ENCODE results near the gene PCNX2. TPM values are rescaled to one million over a fixed set of nuclear protein-coding genes. Genes with fewer than 3 reads are reported as not detected.

The PCNX2 gene
- total RNA-seq, 3 donors from 2014 or later: 6.0 to 11.3 (median 8.5) TPM

- intact Hi-C loops (cut with DNase I, micrococcal nuclease): loop anchor here in 1 of 2 donors (10.0 kb wide), 1 partner anchor 613 kb away; the partner anchor contains the start of gene SIPA1L2
- Histone ChIP-seq H3K36me3 (ENCODE audit: low read depth) (no peaks in the 10 kb centered on the region), H3K4me3 (no peak overlapping the region), H3K4me1 (ENCODE audit: low read depth) (peaks cover 12% of the 10 kb centered on the region), H3K9me3 (no peaks in the 10 kb centered on the region)
- ATAC-seq (no peak), DNase-seq (no peak)
- no peak for TF ChIP-seq CTCF (IDR thresholded peaks at IDR 0.05)
Measured at GRCh38 chr1:233248014-233248413, 47.5 kb downstream of the PCNX2 start.

GRCh38 chr1:233246965-233247364, 48.6 kb downstream of the PCNX2 start:
- no peak for TF ChIP-seq CTCF (IDR thresholded peaks at IDR 0.05)
- DNase-seq (no peak), ATAC-seq (no peak)
- Histone ChIP-seq H3K4me1 (ENCODE audit: low read depth) (peaks cover 19% of the 10 kb centered on the region), H3K36me3 (ENCODE audit: low read depth) (no peaks in the 10 kb centered on the region), H3K9me3 (no peaks in the 10 kb centered on the region), H3K4me3 (no peak overlapping the region)
- intact Hi-C loops (cut with DNase I, micrococcal nuclease): loop anchor here in 1 of 2 donors (10.0 kb wide), 1 partner anchor 612 kb away; the partner anchor contains the start of gene SIPA1L2

GRCh38 chr1:233245191-233245765, 50.2 kb downstream of the PCNX2 start:
- intact Hi-C loops (cut with DNase I, micrococcal nuclease): loop anchor here in 1 of 2 donors (10.0 kb wide), 1 partner anchor 610 kb away; the partner anchor contains the start of gene SIPA1L2
- ATAC-seq (no peak), DNase-seq (no peak)
- Histone ChIP-seq H3K9me3 (no peaks in the 10 kb centered on the region), H3K4me1 (ENCODE audit: low read depth) (peaks cover 26% of the 10 kb centered on the region), H3K4me3 (no peak overlapping the region), H3K36me3 (ENCODE audit: low read depth) (no peaks in the 10 kb centered on the region)
- no peak for TF ChIP-seq CTCF (IDR thresholded peaks at IDR 0.05)

GRCh38 chr1:233244183-233244582, 51.3 kb downstream of the PCNX2 start:
- DNase-seq (peak in 2 of 3 donors; percentile 64 to 73), ATAC-seq (peak; percentile 85)
- H3K36me3 ChIP-seq (ENCODE audit: low read depth): no peaks in the 10 kb centered on the region
- TF ChIP-seq CTCF (IDR thresholded peaks at IDR 0.05): no peak
- no peak overlapping the region for H3K4me3 ChIP-seq
- intact Hi-C loops (cut with DNase I, micrococcal nuclease): loop anchor here in 1 of 2 donors (10.0 kb wide), 1 partner anchor 609 kb away; the partner anchor contains the start of gene SIPA1L2
- H3K9me3 ChIP-seq: no peaks in the 10 kb centered on the region
- H3K4me1 ChIP-seq (ENCODE audit: low read depth): peaks cover 26% of the 10 kb centered on the region

GRCh38 chr1:233242827-233243483, 52.6 kb downstream of the PCNX2 start:
- DNase-seq: no peak

More at GRCh38 chr1:233242827-233243483, 52.6 kb downstream of the PCNX2 start:
- TF ChIP-seq CTCF (IDR thresholded peaks at IDR 0.05): no peak
- Histone ChIP-seq H3K36me3 (ENCODE audit: low read depth) (no peaks in the 10 kb centered on the region), H3K4me3 (no peak overlapping the region), H3K4me1 (ENCODE audit: low read depth) (peaks cover 26% of the 10 kb centered on the region), H3K9me3 (no peaks in the 10 kb centered on the region)
- intact Hi-C loops (cut with DNase I, micrococcal nuclease): loop anchor here in 1 of 2 donors (10.0 kb wide), 1 partner anchor 608 kb away; the partner anchor contains the start of gene SIPA1L2
- ATAC-seq: peak; percentile 70
